Neural cell (in vitro differentiated cells): ENCODE results near the gene DUSP22. TPM values are rescaled to one million over a fixed set of nuclear protein-coding genes. Genes with fewer than 3 reads are reported as not detected.

Experiments
- H2AFZ ChIP-seq: fragments of 200-600, 300-800 bp; sonication (generic), shearing (Covaris generic); 2 replicates; pipeline ENCODE4 v1.6.0; 2014; ENCODE audit warnings: low read depth, mild to moderate bottlenecking, antibody characterized with exemption, low read length, moderate library complexity
- H3F3A ChIP-seq: fragments of 200-600 bp; shearing (Covaris generic); 2 replicates; pipeline ENCODE4 v1.6.1; 2016; ENCODE audit warnings: mild to moderate bottlenecking, moderate library complexity, mixed read lengths, antibody characterized with exemption, low read length; ENCODE audit not compliant: insufficient read depth, poor library complexity, severe bottlenecking
- H3K27ac ChIP-seq: fragments of 200-600, 300-800 bp; sonication (generic), shearing (Covaris generic); 2 replicates; pipeline ENCODE4 v1.5.1; 2014; ENCODE audit warnings: mild to moderate bottlenecking, low read length, moderate library complexity
- H3K27me3 ChIP-seq: fragments of 300-800, 200-600 bp; sonication (generic), shearing (Covaris generic); 2 replicates; pipeline ENCODE4 v1.6.0; 2014; ENCODE audit warnings: mild to moderate bottlenecking, low read depth, low read length, moderate library complexity; ENCODE audit not compliant: insufficient read depth
- H3K36me3 ChIP-seq: fragments of 300-800, 200-600 bp; sonication (generic), shearing (Covaris generic); 2 replicates; pipeline ENCODE4 v1.5.1; 2014; ENCODE audit warnings: mild to moderate bottlenecking, antibody characterized with exemption, low read length, moderate library complexity; ENCODE audit not compliant: insufficient read depth
- H3K4me2 ChIP-seq: fragments of 300-800, 200-600 bp; sonication (generic), shearing (Covaris generic); 2 replicates; pipeline ENCODE4 v1.6.0; 2014; ENCODE audit warnings: mild to moderate bottlenecking, low read length
- H3K4me3 ChIP-seq: fragments of 300-800, 200-600 bp; sonication (generic), shearing (Covaris generic); 2 replicates; pipeline ENCODE4 v1.5.1; 2014; ENCODE audit warnings: mild to moderate bottlenecking, low read length, moderate library complexity
- H3K79me2 ChIP-seq: fragments of 200-600 bp; shearing (Covaris generic); replicated peaks from 2 replicates; pipeline ENCODE4 v1.6.0; 2014; ENCODE audit warnings: mild to moderate bottlenecking, low read length, moderate library complexity; ENCODE audit not compliant: insufficient read depth
- H3K9ac ChIP-seq: fragments of 300-800, 200-600 bp; sonication (generic), shearing (Covaris generic); 2 replicates; pipeline ENCODE4 v1.6.1; 2016; ENCODE audit warnings: mild to moderate bottlenecking, low read length, mixed read lengths
- H3K9me2 ChIP-seq: fragments of 200-600 bp; shearing (Covaris generic); 2 replicates; pipeline ENCODE4 v1.6.1; 2016; ENCODE audit warnings: mild to moderate bottlenecking, low read length, mixed read lengths; ENCODE audit not compliant: insufficient read depth
- H3K9me3 ChIP-seq: fragments of 200-600, 300-800 bp; sonication (generic), shearing (Covaris generic); 2 replicates; pipeline ENCODE4 v1.6.1; 2016; ENCODE audit warnings: mild to moderate bottlenecking, mixed run types, low read length, moderate library complexity, mixed read lengths
- H4K20me1 ChIP-seq: fragments of 200-600 bp; shearing (Covaris generic); 2 replicates; pipeline ENCODE4 v1.6.1; 2016; ENCODE audit warnings: mild to moderate bottlenecking, mixed run types; ENCODE audit not compliant: insufficient read depth
- EP300 ChIP-seq: fragments of 450-650 bp; conservative IDR thresholded peaks from 2 replicates; pipeline ENCODE4 v1.6.1; 2014; ENCODE audit warnings: antibody characterized with exemption, mild to moderate bottlenecking, moderate library complexity; ENCODE audit not compliant: poor library complexity, severe bottlenecking
- EZH2 ChIP-seq: fragments of 200-600, 300-800 bp; shearing (Covaris generic), sonication (generic); IDR thresholded peaks from 2 replicates; pipeline ENCODE4 v1.6.1; 2014; ENCODE audit warnings: antibody characterized with exemption, low read length, borderline replicate concordance, mild to moderate bottlenecking; ENCODE audit not compliant: insufficient read depth, poor library complexity, severe bottlenecking
- MXI1 ChIP-seq: fragments of 450-650 bp; conservative IDR thresholded peaks from 2 replicates; pipeline ENCODE4 v1.6.1; 2014; ENCODE audit warnings: antibody characterized with exemption, mild to moderate bottlenecking; ENCODE audit not compliant: poor library complexity, severe bottlenecking
- POLR2AphosphoS5 ChIP-seq: IDR thresholded peaks from 2 replicates; pipeline ENCODE4 v1.6.1; 2012
- RAD21 ChIP-seq: fragments of 450-650 bp; conservative IDR thresholded peaks from 2 replicates; pipeline ENCODE4 v1.6.1; 2014; ENCODE audit warnings: antibody characterized with exemption, mild to moderate bottlenecking, moderate library complexity
- REST ChIP-seq: IDR thresholded peaks from 2 replicates; pipeline ENCODE4 v1.6.1; 2012; ENCODE audit warnings: borderline replicate concordance
- SMC3 ChIP-seq: fragments of 450-650 bp; conservative IDR thresholded peaks from 2 replicates; pipeline ENCODE4 v1.6.1; 2014; ENCODE audit warnings: antibody characterized with exemption, mild to moderate bottlenecking, moderate library complexity; ENCODE audit not compliant: poor library complexity
- TAF1 ChIP-seq: IDR thresholded peaks from 2 replicates; pipeline ENCODE4 v1.6.1; 2012; ENCODE audit warnings: low read depth
- polyA plus RNA-seq: library from polyadenylated mRNA; depleted of rRNA; stranded (reverse); fragments of >200 nt; gene quantifications from 2 replicates; pipeline ENCODE4 v1.2.3, GENCODE V29; 2014
- TF ChIP-seq, protein P1 (sequence below): fragments of 450-650 bp; IDR thresholded peaks from 2 replicates; pipeline ENCODE4 v1.5.1; 2014; ENCODE audit warnings: antibody characterized with exemption, mild to moderate bottlenecking, moderate library complexity; ENCODE audit not compliant: poor library complexity, severe bottlenecking

Gene DUSP22
- polyA plus RNA-seq, 1 donor from 2014 or later = 24.9 TPM

DNA sequence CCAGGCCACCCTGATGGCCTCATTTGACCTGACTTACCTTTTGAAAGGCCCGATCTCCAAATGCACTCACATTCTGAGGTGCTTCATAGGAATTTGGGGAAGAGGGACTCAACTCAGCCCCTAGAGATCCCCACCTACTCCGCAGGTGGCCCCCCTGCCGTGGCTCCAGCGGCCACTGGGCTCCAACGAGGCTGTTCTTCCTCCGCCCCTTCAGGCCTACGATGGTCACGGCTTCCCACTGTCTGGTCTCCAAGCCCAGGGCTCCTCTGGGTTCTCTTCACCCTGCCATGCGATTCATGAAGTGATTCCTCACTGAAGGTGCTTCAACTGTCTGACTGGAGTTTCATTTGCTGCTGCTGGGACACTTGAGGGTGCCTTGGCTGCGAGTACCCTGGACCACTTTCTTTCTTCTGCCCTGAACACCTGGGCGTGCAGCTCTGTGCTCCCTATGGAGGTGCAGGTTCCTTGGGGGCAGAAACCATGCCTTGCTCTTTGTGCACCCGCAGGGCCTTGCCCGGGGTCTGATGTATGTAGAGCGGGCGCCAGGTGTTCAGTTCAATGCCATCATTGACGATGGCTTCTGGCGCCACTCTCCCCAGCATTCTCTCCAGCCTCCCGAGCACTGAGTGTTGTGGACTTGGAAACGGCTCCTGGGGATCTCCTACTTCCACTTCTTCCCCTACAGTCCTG lies 10.0 kb upstream of the DUSP22 start:
- Histone ChIP-seq H3K4me2 (no peak overlapping the region), H3K27me3 (no peaks in the 10 kb centered on the region), H3K9ac (no peak overlapping the region), H3K9me3 (peaks cover 5% of the 10 kb centered on the region), H3F3A (no peaks in the 10 kb centered on the region), H3K36me3 (no peaks in the 10 kb centered on the region), H3K79me2 (no peaks in the 10 kb centered on the region), H3K27ac (no peak overlapping the region), H4K20me1 (no peaks in the 10 kb centered on the region), H2AFZ (no peak overlapping the region), H3K9me2 (no peaks in the 10 kb centered on the region), H3K4me3 (no peak overlapping the region)
- TF ChIP-seq POLR2AphosphoS5 (no peak), EP300 (no peak), TAF1 (no peak), REST (no peak), MXI1 (no peak), SMC3 (no peak), RAD21 (no peak), EZH2 (no peak)
- TF ChIP-seq, protein P1, sequence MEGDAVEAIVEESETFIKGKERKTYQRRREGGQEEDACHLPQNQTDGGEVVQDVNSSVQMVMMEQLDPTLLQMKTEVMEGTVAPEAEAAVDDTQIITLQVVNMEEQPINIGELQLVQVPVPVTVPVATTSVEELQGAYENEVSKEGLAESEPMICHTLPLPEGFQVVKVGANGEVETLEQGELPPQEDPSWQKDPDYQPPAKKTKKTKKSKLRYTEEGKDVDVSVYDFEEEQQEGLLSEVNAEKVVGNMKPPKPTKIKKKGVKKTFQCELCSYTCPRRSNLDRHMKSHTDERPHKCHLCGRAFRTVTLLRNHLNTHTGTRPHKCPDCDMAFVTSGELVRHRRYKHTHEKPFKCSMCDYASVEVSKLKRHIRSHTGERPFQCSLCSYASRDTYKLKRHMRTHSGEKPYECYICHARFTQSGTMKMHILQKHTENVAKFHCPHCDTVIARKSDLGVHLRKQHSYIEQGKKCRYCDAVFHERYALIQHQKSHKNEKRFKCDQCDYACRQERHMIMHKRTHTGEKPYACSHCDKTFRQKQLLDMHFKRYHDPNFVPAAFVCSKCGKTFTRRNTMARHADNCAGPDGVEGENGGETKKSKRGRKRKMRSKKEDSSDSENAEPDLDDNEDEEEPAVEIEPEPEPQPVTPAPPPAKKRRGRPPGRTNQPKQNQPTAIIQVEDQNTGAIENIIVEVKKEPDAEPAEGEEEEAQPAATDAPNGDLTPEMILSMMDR = no peak

GRCh38 chr6:282867-283416 lies 9.3 kb upstream of the DUSP22 start:
- Histone ChIP-seq H3K9me3 (peaks cover 5% of the 10 kb centered on the region), H2AFZ (no peak overlapping the region), H3K9ac (no peak overlapping the region), H3K27ac (no peak overlapping the region), H3K9me2 (no peaks in the 10 kb centered on the region), H3K36me3 (no peaks in the 10 kb centered on the region), H3K27me3 (no peaks in the 10 kb centered on the region), H3F3A (no peaks in the 10 kb centered on the region), H3K4me3 (no peak overlapping the region), H3K79me2 (no peaks in the 10 kb centered on the region), H4K20me1 (no peaks in the 10 kb centered on the region), H3K4me2 (no peak overlapping the region)
- TF ChIP-seq EZH2 (no peak), REST (no peak), MXI1 (no peak), EP300 (no peak), RAD21 (no peak), POLR2AphosphoS5 (no peak)
- TF ChIP-seq, protein P1 = no peak
